C4-2B (cell line): ENCODE measurements around the gene NASP.

Experiments used
- CTCF ChIP-seq: fragments of 450-650 bp; conservative IDR thresholded peaks from 2 replicates; pipeline ENCODE4 v1.5.1; 2017; ENCODE audit warnings: mild to moderate bottlenecking
- ZFX ChIP-seq: fragments of 450-650 bp; IDR thresholded peaks from 2 replicates; pipeline ENCODE4 v1.6.1; 2017

- TF ChIP-seq CTCF: no peak
- TF ChIP-seq ZFX: no peak
Measured at GRCh38 chr1:45607404-45608074, 23.7 kb downstream of the NASP start.
